ENCODE results near the gene ADCYAP1R1. TPM values are rescaled to one million over a fixed set of nuclear protein-coding genes. Genes with fewer than 3 reads are reported as not detected.

Gene ADCYAP1R1
- total RNA-seq, 6 experiments from 2014 or later = 0.05 to 0.37 (median 0.29) TPM

- 64% methylated on average over 5 of the region's 5 CpGs for WGBS (ENCODE audit: insufficient coverage, low coverage, low lambda C conversion rate, missing lambda C conversion rate)
- intact Hi-C loops (cut with DNase I) = loop anchor here in 1 of 2 donors (10.0 kb wide), 1 partner anchor 107 kb away; no protein-coding TSS in a partner anchor
- Histone ChIP-seq H3K4me1 (no peaks in the 10 kb centered on the region), H3K27ac (no peak overlapping the region), H3K9me3 (no peaks in the 10 kb centered on the region), H3K4me3 (no peak overlapping the region), H3K36me3 (no peaks in the 10 kb centered on the region), H3K27me3 (no peaks in the 10 kb centered on the region)
- DNase-seq (peak in 1 of 3 donors; percentile 18), ATAC-seq (no peak)
- no peak for TF ChIP-seq POLR2A (IDR thresholded peaks at IDR 0.05)
- TF ChIP-seq, protein P1, sequence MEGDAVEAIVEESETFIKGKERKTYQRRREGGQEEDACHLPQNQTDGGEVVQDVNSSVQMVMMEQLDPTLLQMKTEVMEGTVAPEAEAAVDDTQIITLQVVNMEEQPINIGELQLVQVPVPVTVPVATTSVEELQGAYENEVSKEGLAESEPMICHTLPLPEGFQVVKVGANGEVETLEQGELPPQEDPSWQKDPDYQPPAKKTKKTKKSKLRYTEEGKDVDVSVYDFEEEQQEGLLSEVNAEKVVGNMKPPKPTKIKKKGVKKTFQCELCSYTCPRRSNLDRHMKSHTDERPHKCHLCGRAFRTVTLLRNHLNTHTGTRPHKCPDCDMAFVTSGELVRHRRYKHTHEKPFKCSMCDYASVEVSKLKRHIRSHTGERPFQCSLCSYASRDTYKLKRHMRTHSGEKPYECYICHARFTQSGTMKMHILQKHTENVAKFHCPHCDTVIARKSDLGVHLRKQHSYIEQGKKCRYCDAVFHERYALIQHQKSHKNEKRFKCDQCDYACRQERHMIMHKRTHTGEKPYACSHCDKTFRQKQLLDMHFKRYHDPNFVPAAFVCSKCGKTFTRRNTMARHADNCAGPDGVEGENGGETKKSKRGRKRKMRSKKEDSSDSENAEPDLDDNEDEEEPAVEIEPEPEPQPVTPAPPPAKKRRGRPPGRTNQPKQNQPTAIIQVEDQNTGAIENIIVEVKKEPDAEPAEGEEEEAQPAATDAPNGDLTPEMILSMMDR (IDR thresholded peaks at IDR 0.05) = no peak
These were observed 49.4 kb downstream of the ADCYAP1R1 start for GRCh38 chr7:31101544-31101943.

- DNase-seq = peak in 1 of 3 donors; percentile 17
- ATAC-seq = peak in 1 of 4 donors; percentile 6
- no peak overlapping the region for H3K4me3 ChIP-seq
- no peaks in the 10 kb centered on the region for H3K36me3 ChIP-seq
- H3K4me1 ChIP-seq = no peaks in the 10 kb centered on the region
- intact Hi-C loops (cut with DNase I) = loop anchor here in 1 of 2 donors (10.0 kb wide), 1 partner anchor 108 kb away; no protein-coding TSS in a partner anchor
- TF ChIP-seq, protein P1 (IDR thresholded peaks at IDR 0.05) = no peak
- no peak for TF ChIP-seq POLR2A (IDR thresholded peaks at IDR 0.05)
- WGBS (ENCODE audit: insufficient coverage, low coverage, low lambda C conversion rate, missing lambda C conversion rate) = 36% methylated on average over 7 of the region's 12 CpGs
- H3K27me3 ChIP-seq = no peaks in the 10 kb centered on the region
- no peaks in the 10 kb centered on the region for H3K9me3 ChIP-seq
- no peak overlapping the region for H3K27ac ChIP-seq
These were observed 50.3 kb downstream of the ADCYAP1R1 start for GRCh38 chr7:31102151-31102972.

DNA sequence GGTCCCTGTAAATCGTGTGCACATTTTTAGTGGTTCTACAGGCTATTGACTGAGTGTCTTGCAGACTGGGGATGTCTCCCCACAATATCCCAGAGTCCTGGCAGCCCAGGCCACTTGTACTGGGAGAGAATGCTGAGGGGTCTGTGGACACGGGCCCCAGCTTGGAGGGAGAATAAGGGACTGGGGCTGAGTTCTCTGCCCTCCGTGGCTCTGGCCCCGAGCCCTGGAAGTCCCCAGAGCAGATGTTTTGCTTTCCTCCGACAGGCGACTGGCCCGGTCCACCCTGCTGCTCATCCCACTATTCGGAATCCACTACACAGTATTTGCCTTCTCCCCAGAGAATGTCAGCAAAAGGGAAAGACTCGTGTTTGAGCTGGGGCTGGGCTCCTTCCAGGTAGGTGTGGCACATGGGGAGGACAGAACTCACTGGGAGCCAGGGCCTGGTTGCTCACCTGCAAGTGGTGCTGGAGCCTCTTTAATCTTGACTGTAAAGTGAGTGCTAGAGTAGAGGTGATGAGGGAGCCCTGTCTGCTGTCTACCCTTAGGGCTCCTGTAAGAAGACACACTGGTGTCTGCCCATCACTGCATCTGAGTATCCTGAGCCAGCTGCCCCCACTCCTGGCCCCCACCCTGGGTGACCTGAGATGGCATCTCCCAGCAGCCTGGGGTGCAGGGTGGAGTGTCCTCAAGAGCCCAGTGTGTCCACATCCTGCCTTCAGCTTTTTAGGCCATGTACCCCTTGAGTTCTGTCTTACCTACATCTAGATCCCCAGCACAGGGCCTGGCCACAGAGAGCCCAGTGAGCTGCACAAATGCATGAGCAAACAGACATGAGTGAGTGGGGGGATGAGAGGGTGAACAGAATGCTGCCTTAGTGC, 51.1 kb downstream of the ADCYAP1R1 start:
- TF ChIP-seq POLR2A (IDR thresholded peaks at IDR 0.05) = no peak
- TF ChIP-seq, protein P1 (IDR thresholded peaks at IDR 0.05) = no peak
- H3K27me3 ChIP-seq = no peaks in the 10 kb centered on the region
- WGBS (ENCODE audit: insufficient coverage, low coverage, low lambda C conversion rate, missing lambda C conversion rate) = 67% methylated on average over 6 of the region's 9 CpGs
- no peaks in the 10 kb centered on the region for H3K36me3 ChIP-seq
- H3K4me1 ChIP-seq = no peaks in the 10 kb centered on the region
- H3K27ac ChIP-seq = no peak overlapping the region
- no peak overlapping the region for H3K4me3 ChIP-seq
- ATAC-seq (no peak), DNase-seq (peak in 1 of 3 donors; percentile 32)
- intact Hi-C loops (cut with DNase I) = loop anchor here in 1 of 2 donors (10.0 kb wide), 1 partner anchor 108 kb away; no protein-coding TSS in a partner anchor
- H3K9me3 ChIP-seq = no peaks in the 10 kb centered on the region

DNA sequence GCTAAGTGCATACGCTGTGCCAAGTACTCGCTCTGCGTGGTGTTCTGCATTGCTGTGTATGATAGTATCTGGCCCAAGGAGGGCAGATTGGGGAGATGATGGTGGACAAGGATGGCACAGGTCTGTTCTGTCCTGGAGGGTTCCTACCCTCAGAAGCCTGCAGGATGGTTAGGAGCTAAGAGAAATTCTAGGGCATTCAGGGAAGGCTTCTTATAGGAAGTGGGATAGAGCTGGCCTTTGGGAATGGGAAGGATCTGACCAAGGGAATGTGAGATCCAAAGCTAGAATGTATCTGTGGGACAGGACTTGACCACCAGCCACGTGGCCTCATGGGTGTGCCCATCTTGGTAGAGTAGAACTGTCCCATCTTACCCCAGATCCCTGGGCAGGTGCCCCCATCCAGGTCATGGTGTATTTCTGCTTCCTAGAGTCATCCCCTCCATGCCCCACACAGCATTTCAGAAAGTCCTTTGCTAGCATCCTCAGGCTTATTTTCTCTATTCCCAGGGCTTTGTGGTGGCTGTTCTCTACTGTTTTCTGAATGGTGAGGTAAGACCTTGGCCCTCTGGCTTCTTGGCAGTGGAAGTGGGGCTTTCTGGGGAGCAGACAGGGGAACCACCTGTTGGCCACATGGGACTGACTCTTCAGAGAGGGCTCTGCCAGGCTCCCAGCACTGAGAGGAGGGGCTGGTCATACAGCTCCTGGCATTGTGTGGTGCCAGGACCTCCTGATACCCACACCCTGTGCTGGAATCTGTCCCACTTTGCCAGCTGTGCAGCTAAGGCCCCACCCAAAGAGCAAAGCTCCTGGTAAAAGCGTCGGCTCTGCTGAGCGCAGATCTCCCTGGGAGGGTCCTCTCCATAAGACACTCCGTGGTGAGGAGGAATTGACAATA, 52.5 kb downstream of the ADCYAP1R1 start:
- Histone ChIP-seq H3K27ac (no peak overlapping the region), H3K9me3 (no peaks in the 10 kb centered on the region), H3K36me3 (no peaks in the 10 kb centered on the region), H3K4me3 (no peak overlapping the region), H3K27me3 (no peaks in the 10 kb centered on the region), H3K4me1 (no peaks in the 10 kb centered on the region)
- intact Hi-C loops (cut with DNase I) = loop anchor here in 1 of 2 donors (10.0 kb wide), 1 partner anchor 110 kb away; no protein-coding TSS in a partner anchor
- ATAC-seq (no peak), DNase-seq (peak in 1 of 3 donors; percentile 24)
- 83% methylated on average over 4 of the region's 8 CpGs for WGBS (ENCODE audit: insufficient coverage, low coverage, low lambda C conversion rate, missing lambda C conversion rate)
- TF ChIP-seq, protein P1 (IDR thresholded peaks at IDR 0.05) = no peak
- TF ChIP-seq POLR2A (IDR thresholded peaks at IDR 0.05) = no peak

All from right lobe of liver (tissue), 6 donors.